ENCODE measurements around the gene NECTIN2. TPM values are rescaled to one million over a fixed set of nuclear protein-coding genes. Genes with fewer than 3 reads are reported as not detected.

The NECTIN2 gene
- total RNA-seq, 2 experiments from 2014 or later: not detected

GRCh38 chr19:44894946-44895345, 48.8 kb downstream of the NECTIN2 start:
- Histone ChIP-seq H3K27ac (ENCODE audit: low read depth, low read length, poor library complexity, severe bottlenecking) (no peak overlapping the region), H3K4me2 (ENCODE audit: low read length) (no peak overlapping the region), H3K79me2 (ENCODE audit: insufficient read depth, low read depth, low read length) (peaks cover 29% of the 10 kb centered on the region), H3K36me3 (ENCODE audit: insufficient read depth, low read length) (peaks cover 79% of the 10 kb centered on the region), H3K9me2 (ENCODE audit: insufficient read depth, low read length) (no peaks in the 10 kb centered on the region), H3K9me3 (ENCODE audit: low read length) (no peaks in the 10 kb centered on the region), H4K20me1 (ENCODE audit: insufficient read depth, low read length) (peaks cover 11% of the 10 kb centered on the region), H3K4me3 (ENCODE audit: low read depth, low read length, poor library complexity, severe bottlenecking) (no peak overlapping the region), H3K4me1 (ENCODE audit: insufficient read depth, low read length, poor library complexity, severe bottlenecking) (peaks cover 12% of the 10 kb centered on the region), H2AFZ (ENCODE audit: low read length) (no peak overlapping the region)
- BruUV-seq (replicated peaks): no TSS peak
- TF ChIP-seq EZH2phosphoT487 (IDR thresholded peaks at IDR 0.05; ENCODE audit: borderline replicate concordance, low read depth, low read length) (no peak), CTCF (conservative IDR thresholded peaks at IDR 0.05; ENCODE audit: low read length) (no peak)
- ChIA-PET POLR2A (no interaction called here), CTCF (ENCODE audit: unreplicated experiment) (no interaction called here)
- DNase-seq (ENCODE audit: low spot score): no peak
- intact Hi-C loops (cut with micrococcal nuclease; ENCODE audit: unreplicated experiment): loop anchor here (5.0 kb wide), 1 partner anchor 62 kb away; the partner anchor contains the start of gene CLPTM1

DNA sequence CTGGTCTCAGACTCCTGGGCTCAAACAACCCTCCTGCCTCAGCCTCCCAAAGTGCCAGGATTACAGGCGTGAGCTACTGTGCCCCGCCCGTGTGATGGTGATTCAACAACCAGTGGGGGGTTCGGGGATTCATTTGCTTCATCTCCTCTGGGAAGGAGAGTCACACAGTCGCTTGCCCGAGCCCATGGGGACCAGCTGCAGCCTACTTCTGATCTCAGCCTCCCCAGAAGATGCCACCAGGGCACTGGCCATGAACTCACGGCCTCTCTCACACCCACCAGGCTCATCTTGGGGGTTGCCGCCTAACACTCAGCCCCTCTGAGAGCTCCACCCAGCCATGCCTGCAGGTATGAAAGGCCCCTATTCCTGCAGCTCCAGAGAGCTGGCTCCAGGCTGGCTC, 51.7 kb downstream of the NECTIN2 start:
- intact Hi-C loops (cut with micrococcal nuclease; ENCODE audit: unreplicated experiment): no loop called here
- Histone ChIP-seq H3K9me3 (ENCODE audit: low read length) (no peaks in the 10 kb centered on the region), H4K20me1 (ENCODE audit: insufficient read depth, low read length) (no peaks in the 10 kb centered on the region), H3K4me3 (ENCODE audit: low read depth, low read length, poor library complexity, severe bottlenecking) (no peak overlapping the region), H3K79me2 (ENCODE audit: insufficient read depth, low read depth, low read length) (peaks cover 12% of the 10 kb centered on the region), H3K9me2 (ENCODE audit: insufficient read depth, low read length) (no peaks in the 10 kb centered on the region), H2AFZ (ENCODE audit: low read length) (no peak overlapping the region), H3K4me1 (ENCODE audit: insufficient read depth, low read length, poor library complexity, severe bottlenecking) (peaks cover under 1% of the 10 kb centered on the region), H3K4me2 (ENCODE audit: low read length) (no peak overlapping the region), H3K27ac (ENCODE audit: low read depth, low read length, poor library complexity, severe bottlenecking) (no peak overlapping the region), H3K36me3 (ENCODE audit: insufficient read depth, low read length) (peaks cover 94% of the 10 kb centered on the region)
- CTCF ChIA-PET (ENCODE audit: unreplicated experiment): no interaction called here
- BruUV-seq (replicated peaks): no TSS peak
- no peak for DNase-seq (ENCODE audit: low spot score)
- no peak for TF ChIP-seq CTCF (conservative IDR thresholded peaks at IDR 0.05; ENCODE audit: low read length)
- TF ChIP-seq EZH2phosphoT487 (IDR thresholded peaks at IDR 0.05; ENCODE audit: borderline replicate concordance, low read depth, low read length): no peak
- POLR2A ChIA-PET: no interaction called here

DNA sequence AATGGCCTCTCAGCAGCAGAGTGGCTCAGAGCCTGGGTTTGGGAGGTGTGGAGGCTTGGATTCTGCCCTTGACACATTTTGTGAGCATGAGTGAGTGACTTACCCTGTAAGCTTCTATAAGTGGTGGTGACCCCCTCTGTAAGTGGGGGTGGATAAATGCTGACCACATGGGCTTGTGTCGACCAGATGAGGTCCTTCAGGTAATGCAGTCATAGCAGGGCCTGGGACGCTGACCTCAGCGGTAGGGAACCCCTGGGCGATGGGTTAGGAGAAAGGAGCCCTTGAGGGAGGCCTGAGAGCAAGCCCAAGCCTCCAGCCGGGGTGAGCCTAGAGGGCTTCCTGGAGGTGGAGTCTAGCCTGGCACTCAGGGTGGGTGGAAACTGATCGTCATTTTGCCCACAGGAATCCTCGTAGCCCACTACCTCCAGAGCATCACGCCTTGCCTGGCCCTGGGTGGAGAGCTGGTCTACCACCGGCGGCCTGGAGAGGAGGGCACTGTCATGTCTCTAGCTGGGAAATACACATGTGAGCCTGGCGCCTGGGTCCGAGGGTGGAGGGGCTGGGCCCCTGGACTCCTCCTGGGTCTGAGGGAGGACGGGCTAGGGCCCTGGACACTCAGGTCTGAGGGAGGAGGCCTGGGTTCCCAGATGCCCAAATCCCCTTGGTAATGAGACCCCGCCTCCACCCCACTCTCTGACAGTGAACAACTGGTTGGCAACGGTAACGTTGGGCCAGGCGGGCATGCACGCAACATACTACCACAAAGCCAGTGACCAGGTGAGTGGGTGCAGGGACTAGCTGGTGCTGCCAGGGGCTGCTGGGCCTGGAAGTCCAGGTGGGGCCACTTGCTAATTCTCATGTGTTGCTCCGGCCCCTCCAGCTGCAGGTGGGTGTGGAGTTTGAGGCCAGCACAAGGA, 54.5 kb downstream of the NECTIN2 start:
- Histone ChIP-seq H4K20me1 (ENCODE audit: insufficient read depth, low read length) (no peaks in the 10 kb centered on the region), H3K4me1 (ENCODE audit: insufficient read depth, low read length, poor library complexity, severe bottlenecking) (peaks cover 7% of the 10 kb centered on the region), H3K9me3 (ENCODE audit: low read length) (no peaks in the 10 kb centered on the region), H3K36me3 (ENCODE audit: insufficient read depth, low read length) (peaks cover 87% of the 10 kb centered on the region), H3K9me2 (ENCODE audit: insufficient read depth, low read length) (no peaks in the 10 kb centered on the region), H3K4me2 (ENCODE audit: low read length) (no peak overlapping the region), H3K4me3 (ENCODE audit: low read depth, low read length, poor library complexity, severe bottlenecking) (no peak overlapping the region), H3K27ac (ENCODE audit: low read depth, low read length, poor library complexity, severe bottlenecking) (no peak overlapping the region), H3K79me2 (ENCODE audit: insufficient read depth, low read depth, low read length) (no peaks in the 10 kb centered on the region), H2AFZ (ENCODE audit: low read length) (no peak overlapping the region)
- no peak for DNase-seq (ENCODE audit: low spot score)
- TF ChIP-seq CTCF (conservative IDR thresholded peaks at IDR 0.05; ENCODE audit: low read length) (no peak), EZH2phosphoT487 (IDR thresholded peaks at IDR 0.05; ENCODE audit: borderline replicate concordance, low read depth, low read length) (no peak)
- ChIA-PET CTCF (ENCODE audit: unreplicated experiment) (interaction anchor here (0.5 kb wide), 1 partner anchor 52 kb away, joined by 3 read pairs; no protein-coding TSS in a partner anchor), POLR2A (no interaction called here)
- no TSS peak for BruUV-seq (replicated peaks)
- intact Hi-C loops (cut with micrococcal nuclease; ENCODE audit: unreplicated experiment): loop anchor here (5.0 kb wide), 1 partner anchor 287 kb away; no protein-coding TSS in a partner anchor
